Inferior parietal cortex (tissue), 1 donor: ENCODE data around the gene DNTT.

Source experiments
- DNase-seq: peaks from one replicate; pipeline ENCODE4 v3.0.0-alpha.2; 2016; ENCODE audit errors: extremely low spot score

DNTT gene

GRCh38 chr10:96304230-96304629 lies at the start of gene DNTT:
TSS of gene DNTT (plus strand) at chr10:96304434. CDS start at chr10:96304498, 64 bp downstream.
- DNase-seq, result no peak

- DNase-seq, result no peak
Measured at GRCh38 chr10:96254976-96255375, 49.3 kb upstream of the DNTT start.

GRCh38 chr10:96255549-96256333 lies 48.5 kb upstream of the DNTT start:
- DNase-seq, result no peak

- DNase-seq, result peak; percentile 26
Measured at GRCh38 chr10:96257944-96258343, 46.3 kb upstream of the DNTT start.

GRCh38 chr10:96259150-96259549 lies 45.1 kb upstream of the DNTT start:
- no peak for DNase-seq

GRCh38 chr10:96260014-96260413 lies 44.2 kb upstream of the DNTT start:
- no peak for DNase-seq

GRCh38 chr10:96261132-96261531 lies 43.1 kb upstream of the DNTT start:
- DNase-seq, result no peak

GRCh38 chr10:96261930-96262329 lies 42.3 kb upstream of the DNTT start:
- DNase-seq, result no peak

GRCh38 chr10:96263176-96263575 lies 41.1 kb upstream of the DNTT start:
- DNase-seq, result no peak

GRCh38 chr10:96263669-96264068 lies 40.6 kb upstream of the DNTT start:
- no peak for DNase-seq

- no peak for DNase-seq
Measured at GRCh38 chr10:96264938-96265337, 39.3 kb upstream of the DNTT start.

- no peak for DNase-seq
Measured at GRCh38 chr10:96266118-96266770, 38.0 kb upstream of the DNTT start.

GRCh38 chr10:96267234-96267705 lies 37.0 kb upstream of the DNTT start:
- no peak for DNase-seq

- no peak for DNase-seq
Measured at GRCh38 chr10:96268341-96268909, 35.8 kb upstream of the DNTT start.

GRCh38 chr10:96269438-96270300 lies 34.6 kb upstream of the DNTT start:
- no peak for DNase-seq

- no peak for DNase-seq
Measured at GRCh38 chr10:96270571-96270970, 33.7 kb upstream of the DNTT start.

- DNase-seq, result no peak
Measured at GRCh38 chr10:96271016-96271815, 33.0 kb upstream of the DNTT start, which contains the start of gene BLNK. TSS of gene BLNK (minus strand) at chr10:96271569. CDS start at chr10:96271398, 171 bp downstream.

GRCh38 chr10:96272316-96273280 lies 31.6 kb upstream of the DNTT start:
- no peak for DNase-seq

- peak; percentile 23 for DNase-seq
Measured at GRCh38 chr10:96275685-96276418, 28.4 kb upstream of the DNTT start.
